Measurements from ENCODE around the gene INPPL1.

The INPPL1 gene

GRCh38 chr11:72216638-72217037, 7.9 kb upstream of the INPPL1 start, which contains the start of gene FOLR2:
Gene FOLR2 (plus strand): TSS chr11:72216794. CDS start chr11:72218585, 1,791 bp downstream.
- no peak for DNase-seq (ENCODE audit: low read depth)

DNA sequence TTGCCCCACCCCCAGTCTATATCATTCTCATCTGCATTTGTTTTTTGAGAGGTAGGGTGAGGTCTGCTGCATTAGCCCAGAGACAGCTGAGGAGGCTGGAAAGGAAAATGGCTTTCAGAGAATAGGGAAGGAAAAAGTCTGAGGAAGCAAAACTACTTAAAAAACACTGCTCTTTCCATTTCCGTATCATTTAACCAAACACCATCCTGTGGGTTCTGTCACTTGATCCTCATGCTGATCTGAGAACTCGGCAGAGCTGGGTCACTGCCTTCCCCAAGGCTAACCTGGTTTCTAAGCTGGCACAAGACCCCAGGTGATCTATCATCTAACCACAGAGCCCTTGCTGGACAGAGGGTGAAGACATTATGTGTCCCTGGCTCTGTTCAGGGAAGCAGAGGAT, 6.7 kb upstream of the INPPL1 start:
- no peak for DNase-seq (ENCODE audit: low read depth)

GRCh38 chr11:72218251-72218745, 6.3 kb upstream of the INPPL1 start:
- DNase-seq (ENCODE audit: low read depth) = no peak

- DNase-seq (ENCODE audit: low read depth) = no peak
Measured at GRCh38 chr11:72220696-72221363, 3.7 kb upstream of the INPPL1 start.

DNA sequence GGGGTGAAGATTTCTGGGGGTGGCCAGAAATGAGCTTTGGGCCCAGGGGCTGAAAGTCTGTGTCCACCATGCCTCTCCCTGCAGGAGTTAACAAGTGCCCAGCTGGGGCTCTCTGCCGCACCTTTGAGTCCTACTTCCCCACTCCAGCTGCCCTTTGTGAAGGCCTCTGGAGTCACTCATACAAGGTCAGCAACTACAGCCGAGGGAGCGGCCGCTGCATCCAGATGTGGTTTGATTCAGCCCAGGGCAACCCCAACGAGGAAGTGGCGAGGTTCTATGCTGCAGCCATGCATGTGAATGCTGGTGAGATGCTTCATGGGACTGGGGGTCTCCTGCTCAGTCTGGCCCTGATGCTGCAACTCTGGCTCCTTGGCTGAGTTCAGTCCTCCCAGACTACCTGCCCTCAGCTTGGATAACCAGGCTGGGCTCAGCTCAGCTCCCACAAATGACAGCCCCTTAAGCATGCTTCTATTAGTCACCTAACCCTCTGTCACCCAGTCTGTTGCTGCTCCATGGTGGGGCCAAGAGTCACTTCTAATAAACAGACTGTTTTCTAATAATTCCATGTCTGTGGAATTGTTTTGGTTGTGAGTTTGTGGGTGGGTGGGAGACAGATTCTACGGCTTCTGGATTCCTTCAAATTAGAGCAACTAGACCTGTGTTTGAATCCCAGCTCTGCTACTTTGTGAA, 3.0 kb upstream of the INPPL1 start:
- no peak for DNase-seq (ENCODE audit: low read depth)

GRCh38 chr11:72222106-72222891, 2.3 kb upstream of the INPPL1 start:
- DNase-seq (ENCODE audit: low read depth) = no peak

GRCh38 chr11:72222907-72223614, 1.5 kb upstream of the INPPL1 start:
- peak; percentile 95 for DNase-seq (ENCODE audit: low read depth)

DNA sequence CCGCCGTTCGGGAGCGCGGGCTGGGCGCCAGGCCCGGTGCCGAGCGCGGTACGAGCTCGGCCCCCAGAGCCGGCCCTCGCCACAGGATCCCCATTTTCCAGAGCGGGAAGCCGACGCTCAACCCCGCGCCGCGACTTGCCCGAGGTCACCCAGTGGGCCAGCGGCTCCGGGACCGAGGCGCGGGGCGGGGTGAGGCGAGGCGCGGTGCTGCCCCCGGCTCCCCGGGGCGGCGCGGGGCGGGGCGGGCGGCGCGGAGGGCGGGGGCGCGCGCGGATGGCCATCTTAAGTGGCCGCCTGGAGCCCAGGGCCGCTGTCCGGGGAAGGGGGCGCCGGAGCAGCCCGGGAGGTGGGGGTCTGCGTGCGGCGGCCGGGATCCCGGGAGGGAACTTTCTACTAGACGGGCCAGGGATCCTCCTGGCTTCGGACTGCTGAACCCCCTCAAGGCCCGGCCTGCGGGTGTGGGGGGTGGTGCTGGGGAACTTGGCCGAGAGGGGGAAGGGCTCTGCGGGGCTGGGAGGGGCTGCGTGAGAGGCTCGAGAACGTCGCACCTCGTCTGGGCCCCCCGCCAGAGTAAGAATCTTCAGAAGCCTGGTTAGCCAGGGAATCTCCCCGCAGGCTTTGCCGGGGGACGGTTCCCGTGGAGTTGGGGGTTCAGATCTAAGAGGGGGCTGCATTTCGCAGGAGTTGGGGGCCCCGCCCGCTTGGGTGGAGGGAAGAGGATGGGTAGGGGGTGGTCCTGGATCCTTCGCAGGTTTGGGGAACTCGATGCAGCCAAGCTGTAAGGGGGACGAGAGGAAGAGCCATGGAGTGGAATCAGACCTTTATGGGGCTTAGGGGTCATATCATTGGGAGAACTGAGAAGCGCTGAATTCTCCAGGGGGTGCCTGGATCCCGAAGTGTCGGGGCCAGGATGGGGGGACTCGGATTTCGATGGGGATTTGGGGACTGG, 678 bp upstream of the INPPL1 start:
- peak; percentile 77 for DNase-seq (ENCODE audit: low read depth)

- DNase-seq (ENCODE audit: low read depth) = peak; percentile 25
Measured at GRCh38 chr11:72225411-72225951, 914 bp downstream of the INPPL1 start.

DNA sequence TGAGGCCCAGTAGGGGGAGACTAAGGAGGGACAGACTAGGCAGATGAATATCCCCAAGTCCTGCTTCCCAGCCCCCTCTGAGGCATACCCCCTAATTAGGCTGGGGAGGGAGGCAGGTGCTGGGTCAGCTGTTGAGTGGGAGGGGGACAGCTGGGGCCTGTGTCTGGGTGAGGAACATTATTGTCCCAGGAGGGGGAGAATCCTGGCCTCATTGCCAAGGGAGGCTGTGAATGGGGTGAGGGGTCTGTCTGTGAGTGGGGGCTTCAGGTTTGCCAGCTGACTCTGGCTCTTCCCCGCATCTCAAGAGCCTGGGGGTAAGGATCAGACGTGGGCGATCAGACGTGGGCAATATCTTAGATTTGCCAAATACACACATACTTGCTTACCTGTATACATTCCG, 2.1 kb downstream of the INPPL1 start:
- DNase-seq (ENCODE audit: low read depth) = no peak

DNA sequence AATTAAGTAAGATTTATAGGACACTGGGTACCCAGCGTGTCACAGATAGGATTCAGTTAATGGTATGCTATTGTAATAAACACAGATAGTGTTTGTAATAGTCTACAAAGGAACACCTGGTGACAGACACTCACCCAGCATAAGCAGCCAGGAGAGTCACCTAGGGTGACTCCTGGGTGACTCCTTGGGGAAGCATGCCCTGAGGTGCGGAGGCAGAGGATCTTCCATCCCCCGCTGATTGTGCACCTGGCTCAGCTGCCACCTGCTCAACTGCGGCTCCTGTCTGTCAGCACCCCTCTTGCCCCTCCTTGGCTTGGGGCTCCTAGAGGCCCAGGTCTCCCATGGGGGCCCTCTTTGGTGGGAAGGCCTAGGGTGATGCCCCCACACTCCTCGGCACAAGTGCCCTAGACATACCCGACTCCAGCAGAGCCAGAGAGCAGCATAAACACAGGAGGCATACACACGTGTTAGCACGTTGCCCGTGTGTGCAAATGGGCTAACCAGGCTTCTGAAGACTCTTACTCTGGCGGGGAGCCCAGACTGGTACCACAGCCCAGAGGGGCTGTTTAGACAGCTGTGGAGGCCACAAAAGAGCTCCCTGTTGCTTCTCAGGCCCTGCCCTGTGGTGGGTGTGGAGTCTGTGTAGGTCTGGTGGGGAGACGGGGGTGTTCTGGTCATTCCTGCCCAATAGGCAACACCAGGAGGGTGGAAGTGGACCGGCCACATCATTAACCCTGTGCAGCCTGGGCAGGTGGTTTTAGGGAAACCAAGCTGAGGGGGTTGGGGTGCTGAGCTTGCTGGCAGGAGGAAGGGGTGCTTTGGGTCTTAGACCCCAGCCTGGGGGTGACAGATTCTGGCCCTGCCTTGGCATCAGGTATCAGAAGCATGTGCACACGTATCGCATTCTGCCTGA, 3.0 kb downstream of the INPPL1 start:
- peak; percentile 15 for DNase-seq (ENCODE audit: low read depth)

- DNase-seq (ENCODE audit: low read depth) = no peak
Measured at GRCh38 chr11:72228229-72228843, 3.8 kb downstream of the INPPL1 start.

GRCh38 chr11:72228844-72229231, 4.3 kb downstream of the INPPL1 start:
- no peak for DNase-seq (ENCODE audit: low read depth)

- no peak for DNase-seq (ENCODE audit: low read depth)
Measured at GRCh38 chr11:72229336-72229924, 4.9 kb downstream of the INPPL1 start.

DNA sequence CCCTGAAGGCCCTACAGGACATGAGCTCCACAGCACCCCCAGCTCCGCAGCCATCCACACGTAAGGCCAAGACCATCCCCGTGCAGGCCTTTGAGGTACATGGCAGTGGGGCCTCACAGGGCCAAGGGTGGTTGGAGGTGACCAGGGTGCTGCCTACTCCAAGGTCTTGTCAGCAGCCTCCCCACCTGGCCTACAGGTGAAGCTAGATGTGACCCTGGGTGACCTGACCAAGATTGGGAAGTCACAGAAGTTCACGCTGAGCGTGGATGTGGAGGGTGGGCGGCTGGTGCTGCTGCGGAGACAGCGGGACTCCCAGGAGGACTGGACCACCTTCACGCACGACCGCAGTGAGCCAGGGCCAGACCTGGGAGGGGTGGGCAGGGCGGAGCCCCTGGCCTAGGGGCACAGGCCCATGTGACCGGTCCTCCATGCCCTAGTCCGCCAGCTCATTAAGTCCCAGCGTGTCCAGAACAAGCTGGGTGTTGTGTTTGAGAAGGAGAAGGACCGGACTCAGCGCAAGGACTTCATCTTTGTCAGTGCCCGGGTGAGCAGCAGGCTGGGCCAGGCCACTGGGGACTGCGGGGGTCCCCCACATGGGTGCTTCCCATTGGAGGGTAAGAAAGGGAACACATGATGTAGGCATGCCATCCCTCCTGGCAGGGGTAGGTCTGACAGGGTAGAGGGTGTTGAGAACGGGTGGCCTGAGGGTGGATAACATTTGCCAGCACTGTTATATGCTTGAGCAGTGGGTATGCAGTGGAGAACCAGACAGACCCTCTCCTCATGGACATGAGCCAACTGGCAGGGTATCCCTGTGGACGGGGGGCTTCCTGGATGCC, 5.6 kb downstream of the INPPL1 start:
- DNase-seq (ENCODE audit: low read depth) = no peak

DNA sequence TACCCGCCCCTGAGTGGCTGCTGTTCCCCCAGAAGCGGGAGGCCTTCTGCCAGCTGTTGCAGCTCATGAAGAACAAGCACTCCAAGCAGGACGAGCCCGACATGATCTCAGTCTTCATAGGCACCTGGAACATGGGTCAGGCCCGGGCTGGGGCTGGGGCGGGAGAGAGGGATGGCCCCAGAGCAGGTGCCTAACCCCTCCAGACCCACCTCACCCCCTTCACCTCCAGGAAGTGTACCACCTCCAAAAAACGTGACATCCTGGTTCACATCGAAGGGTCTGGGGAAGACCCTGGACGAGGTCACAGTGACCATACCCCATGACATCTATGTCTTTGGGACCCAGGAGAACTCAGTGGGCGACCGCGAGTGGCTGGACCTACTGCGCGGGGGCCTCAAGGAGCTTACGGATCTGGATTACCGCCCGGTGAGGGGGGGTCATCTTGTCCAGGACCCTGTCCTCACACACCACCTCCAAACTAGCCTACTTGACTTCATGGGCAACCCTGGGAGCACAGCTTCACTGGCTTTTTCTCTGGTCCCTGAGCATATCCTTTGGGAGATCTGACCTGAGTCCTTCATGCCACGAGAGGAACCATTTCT, 6.3 kb downstream of the INPPL1 start:
- no peak for DNase-seq (ENCODE audit: low read depth)

All from EH (cell line).